ENCODE results near the gene CDC27. TPM values are rescaled to one million over a fixed set of nuclear protein-coding genes. Genes with fewer than 3 reads are reported as not detected.

The CDC27 gene
- total and polyA plus RNA-seq, 2 donors (not counting 1 experiment from before 2014, with no cell fraction given) = 106 to 137 TPM

GRCh38 chr17:47192554-47192953 is 3.5 kb upstream of the CDC27 start:
- Histone ChIP-seq H2AFZ (ENCODE audit: low read length) (no peak overlapping the region), H3K4me2 (ENCODE audit: extremely low read depth, insufficient read depth, low read length) (no peak overlapping the region), H3K36me3 (ENCODE audit: control insufficient read depth, insufficient read depth, low read length) (no peaks in the 10 kb centered on the region), H3K9me3 (ENCODE audit: control insufficient read depth, insufficient read depth, low read depth, low read length) (no peaks in the 10 kb centered on the region), H3K9ac (ENCODE audit: insufficient read depth, low read length) (no peak overlapping the region), H3K27ac (ENCODE audit: insufficient read depth, low read length) (no peak overlapping the region), H4K20me1 (ENCODE audit: control insufficient read depth, extremely low read depth, insufficient read depth, low read length) (no peaks in the 10 kb centered on the region), H3K27me3 (ENCODE audit: control insufficient read depth, insufficient read depth, low read length) (no peaks in the 10 kb centered on the region), H3K4me1 (ENCODE audit: control insufficient read depth, extremely low read depth, insufficient read depth, low read length) (no peaks in the 10 kb centered on the region), H3K4me3 (replicated peaks in 1 of 4; ENCODE audit: control extremely low read depth in 1 of 4, insufficient read depth in 1 of 4, low read depth in 3 of 4, low read length in 4 of 4) (no peak overlapping the region), H3K79me2 (ENCODE audit: control insufficient read depth, insufficient read depth, low read length) (peaks cover 15% of the 10 kb centered on the region)
- peak in 1 of 2 donors; percentile 69 for DNase-seq (ENCODE audit: low read depth in 2 of 2)
- TF ChIP-seq EZH2 (IDR thresholded peaks at IDR 0.05; ENCODE audit: low read length, missing control alignments) (no peak), CTCF (conservative IDR thresholded peaks at IDR 0.05 in 1 of 2, IDR thresholded peaks at IDR 0.05 in 1 of 2; ENCODE audit: low read depth in 1 of 2, low read length in 2 of 2) (no peak)

GRCh38 chr17:47190770-47191169 is 1.7 kb upstream of the CDC27 start:
- TF ChIP-seq CTCF (conservative IDR thresholded peaks at IDR 0.05 in 1 of 2, IDR thresholded peaks at IDR 0.05 in 1 of 2; ENCODE audit: low read depth in 1 of 2, low read length in 2 of 2) = no peak
- TF ChIP-seq EZH2 (IDR thresholded peaks at IDR 0.05; ENCODE audit: low read length, missing control alignments) = no peak
- no peaks in the 10 kb centered on the region for H3K36me3 ChIP-seq (ENCODE audit: control insufficient read depth, insufficient read depth, low read length)
- H2AFZ ChIP-seq (ENCODE audit: low read length) = no peak overlapping the region
- H4K20me1 ChIP-seq (ENCODE audit: control insufficient read depth, extremely low read depth, insufficient read depth, low read length) = peaks cover 2% of the 10 kb centered on the region
- H3K9ac ChIP-seq (ENCODE audit: insufficient read depth, low read length) = no peak overlapping the region
- DNase-seq (ENCODE audit: low read depth in 2 of 2) = no peak
- no peak overlapping the region for H3K27ac ChIP-seq (ENCODE audit: insufficient read depth, low read length)
- H3K4me1 ChIP-seq (ENCODE audit: control insufficient read depth, extremely low read depth, insufficient read depth, low read length) = no peaks in the 10 kb centered on the region
- no peak overlapping the region for H3K4me2 ChIP-seq (ENCODE audit: extremely low read depth, insufficient read depth, low read length)
- peaks cover 33% of the 10 kb centered on the region for H3K79me2 ChIP-seq (ENCODE audit: control insufficient read depth, insufficient read depth, low read length)
- H3K9me3 ChIP-seq (ENCODE audit: control insufficient read depth, insufficient read depth, low read depth, low read length) = no peaks in the 10 kb centered on the region
- no peak overlapping the region for H3K4me3 ChIP-seq (replicated peaks in 1 of 4; ENCODE audit: control extremely low read depth in 1 of 4, insufficient read depth in 1 of 4, low read depth in 3 of 4, low read length in 4 of 4)
- H3K27me3 ChIP-seq (ENCODE audit: control insufficient read depth, insufficient read depth, low read length) = no peaks in the 10 kb centered on the region

GRCh38 chr17:47190243-47190642 is 1.1 kb upstream of the CDC27 start:
- Histone ChIP-seq H3K9me3 (ENCODE audit: control insufficient read depth, insufficient read depth, low read depth, low read length) (no peaks in the 10 kb centered on the region), H3K79me2 (ENCODE audit: control insufficient read depth, insufficient read depth, low read length) (peaks cover 38% of the 10 kb centered on the region), H2AFZ (ENCODE audit: low read length) (no peak overlapping the region), H3K27me3 (ENCODE audit: control insufficient read depth, insufficient read depth, low read length) (no peaks in the 10 kb centered on the region), H3K4me3 (replicated peaks in 1 of 4; ENCODE audit: control extremely low read depth in 1 of 4, insufficient read depth in 1 of 4, low read depth in 3 of 4, low read length in 4 of 4) (no peak overlapping the region), H3K36me3 (ENCODE audit: control insufficient read depth, insufficient read depth, low read length) (no peaks in the 10 kb centered on the region), H3K27ac (ENCODE audit: insufficient read depth, low read length) (no peak overlapping the region), H4K20me1 (ENCODE audit: control insufficient read depth, extremely low read depth, insufficient read depth, low read length) (peaks cover 2% of the 10 kb centered on the region), H3K9ac (ENCODE audit: insufficient read depth, low read length) (no peak overlapping the region), H3K4me2 (ENCODE audit: extremely low read depth, insufficient read depth, low read length) (no peak overlapping the region), H3K4me1 (ENCODE audit: control insufficient read depth, extremely low read depth, insufficient read depth, low read length) (no peaks in the 10 kb centered on the region)
- DNase-seq (ENCODE audit: low read depth in 2 of 2) = no peak
- TF ChIP-seq EZH2 (IDR thresholded peaks at IDR 0.05; ENCODE audit: low read length, missing control alignments) (no peak), CTCF (conservative IDR thresholded peaks at IDR 0.05 in 1 of 2, IDR thresholded peaks at IDR 0.05 in 1 of 2; ENCODE audit: low read depth in 1 of 2, low read length in 2 of 2) (no peak)
